ENCODE results near the gene COLQ.
"Not testable (repeated sequence)": the region's sequence is repeated elsewhere in the genome, so short reads cannot be mapped to it uniquely, and the experiment has no call there.

COLQ gene

DNA sequence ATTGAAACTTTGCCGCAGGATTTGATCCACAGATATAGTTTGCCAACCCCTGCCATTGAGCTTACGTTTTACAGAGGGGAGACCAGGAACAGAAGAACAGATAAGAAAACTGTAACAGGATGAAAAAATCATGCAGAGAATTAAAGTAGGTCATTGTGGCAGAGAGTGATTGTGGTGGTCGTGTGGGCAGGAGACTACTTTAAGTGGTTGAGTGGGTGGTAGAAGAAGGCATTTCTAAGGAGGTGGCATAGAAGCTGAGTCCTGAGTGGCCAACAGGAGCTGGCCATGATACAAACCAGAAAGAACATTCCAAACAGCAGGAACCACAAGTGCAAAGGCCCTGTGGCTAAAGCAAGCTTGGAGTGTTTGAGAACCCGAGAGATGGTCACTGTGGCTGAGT, 34.5 kb downstream of the COLQ start:
- DNase-seq, result no peak

DNA sequence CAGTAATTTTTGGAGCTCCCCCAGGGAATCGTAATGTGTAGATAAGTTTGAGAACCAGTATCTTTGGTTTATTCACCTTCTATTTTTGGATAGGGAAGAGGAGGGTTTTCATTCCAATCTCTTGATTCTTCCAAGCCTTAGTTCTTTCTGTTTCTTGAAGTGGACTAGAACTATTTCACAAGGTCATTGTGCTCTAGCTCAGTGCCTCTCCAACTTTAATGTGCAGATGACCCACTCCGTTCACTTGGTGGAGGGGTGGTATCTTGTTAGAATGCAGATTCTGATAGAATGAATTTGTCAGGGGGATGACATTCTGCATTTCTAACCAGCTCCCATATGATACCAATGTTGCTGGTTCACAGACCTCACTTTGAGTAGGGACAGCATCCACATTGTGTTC, 35.5 kb downstream of the COLQ start:
- DNase-seq, result no peak

GRCh38 chr3:15484551-15484950, 37.0 kb downstream of the COLQ start:
- not testable (repeated sequence) for DNase-seq

GRCh38 chr3:15479400-15480224, 41.9 kb downstream of the COLQ start:
- no peak for DNase-seq

DNA sequence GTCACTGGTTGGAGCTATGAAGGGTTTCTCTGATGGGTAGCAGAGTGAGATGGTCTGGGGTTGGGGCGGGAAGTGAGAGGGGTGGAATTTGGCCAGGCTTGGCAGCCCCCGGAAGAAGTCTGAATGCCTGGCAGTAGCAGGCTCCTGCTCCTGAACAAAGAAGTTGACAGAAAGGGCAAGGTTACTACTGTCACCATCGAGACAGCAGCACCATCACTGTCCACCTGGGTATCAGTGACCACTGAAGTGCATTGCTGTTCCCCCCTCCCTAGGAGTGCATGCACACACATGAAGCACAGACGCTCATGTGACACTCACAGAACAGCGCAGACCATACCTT, 42.9 kb downstream of the COLQ start:
- DNase-seq, result no peak

DNA sequence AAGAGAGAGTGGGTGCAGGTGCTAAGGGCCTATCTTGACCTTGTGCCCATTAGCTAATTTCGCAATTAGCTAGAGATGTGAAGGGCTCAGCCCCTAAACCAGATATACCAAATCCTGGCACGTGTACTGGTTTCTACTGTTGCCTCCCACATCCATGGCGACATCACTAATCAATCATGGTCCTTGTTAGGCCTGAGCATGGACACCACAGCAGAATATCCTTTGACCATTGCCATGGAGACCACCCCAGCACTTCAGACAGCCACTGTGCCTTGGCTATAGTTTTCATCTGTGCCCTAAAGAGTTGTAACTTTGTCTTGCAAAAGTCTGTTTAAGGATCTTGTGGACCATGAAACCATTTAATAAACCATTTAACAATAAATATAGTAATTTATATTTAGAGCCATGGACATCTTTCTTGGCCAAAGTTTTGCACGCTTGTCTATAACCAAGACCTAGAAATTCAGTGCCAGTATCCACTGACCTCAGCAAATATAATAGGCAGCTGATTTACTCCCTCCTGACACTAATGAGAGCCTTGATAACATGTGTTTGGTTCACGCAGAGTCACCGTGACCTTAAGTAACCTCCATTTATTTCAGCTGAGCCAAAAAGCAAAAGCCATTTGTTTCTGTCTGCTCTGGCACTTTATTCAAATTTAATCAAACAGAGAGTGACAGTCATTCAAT, 43.4 kb downstream of the COLQ start:
- DNase-seq, result no peak

DNA sequence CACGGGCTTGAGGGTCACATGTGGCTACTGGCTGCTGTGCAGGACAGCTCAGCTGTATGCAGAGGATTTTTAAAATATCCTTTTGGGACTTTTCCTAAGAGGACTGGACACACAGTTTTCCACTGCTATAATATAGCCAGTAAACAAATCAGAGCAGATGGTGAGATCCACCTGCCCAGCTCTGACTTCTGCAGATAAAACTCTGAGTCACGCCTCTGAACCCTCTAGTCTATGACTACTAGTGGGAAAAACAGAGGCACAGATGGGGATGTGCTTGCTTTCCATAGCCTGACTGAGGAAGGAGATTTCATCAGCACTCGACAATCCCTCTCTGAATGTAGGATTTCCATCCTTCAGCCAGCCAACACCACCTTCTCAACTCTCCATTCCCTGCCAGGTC, 45.1 kb downstream of the COLQ start:
- no peak for DNase-seq

- DNase-seq, result no peak
Observed at GRCh38 chr3:15475161-15475560, 46.3 kb downstream of the COLQ start.

DNA sequence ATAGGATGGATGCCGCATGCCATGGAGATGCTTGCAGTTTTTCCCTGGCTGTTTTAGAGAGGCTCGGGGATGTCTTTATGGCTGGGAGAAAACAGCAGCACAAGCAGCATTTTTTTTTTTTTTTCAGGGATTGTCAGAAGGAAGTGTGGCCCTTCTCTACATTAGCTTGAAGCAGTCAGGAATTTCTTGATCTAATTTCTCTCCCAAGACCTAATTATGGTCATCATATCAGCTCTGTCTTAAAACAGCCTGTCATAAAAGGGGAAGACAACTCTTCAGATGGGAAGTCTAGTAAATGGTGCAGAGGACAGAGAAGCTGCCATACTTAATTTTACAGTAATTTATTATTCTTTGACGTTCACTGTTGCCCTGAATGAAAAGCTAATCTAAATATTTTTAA, 49.6 kb downstream of the COLQ start:
- no peak for DNase-seq

DNA sequence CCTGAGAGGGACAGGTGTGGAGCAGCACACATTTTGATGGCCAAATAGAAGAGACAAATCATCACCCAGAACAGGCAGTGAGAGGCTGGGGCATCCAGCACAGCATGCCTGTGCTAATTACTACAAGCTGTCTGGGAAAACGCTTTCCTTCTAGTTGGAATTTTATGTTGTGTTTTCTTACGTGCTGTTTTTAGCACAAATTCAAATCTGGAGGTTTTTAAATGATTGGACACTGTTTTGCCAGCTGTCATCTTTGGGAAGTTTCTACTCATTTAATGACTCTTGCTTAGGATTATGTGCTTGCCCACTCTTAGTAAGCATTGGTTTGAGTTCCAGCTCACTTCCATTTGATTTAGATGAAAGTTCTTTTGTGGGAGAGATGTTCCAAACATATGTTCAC, 50.7 kb downstream of the COLQ start:
- DNase-seq, result no peak

DNA sequence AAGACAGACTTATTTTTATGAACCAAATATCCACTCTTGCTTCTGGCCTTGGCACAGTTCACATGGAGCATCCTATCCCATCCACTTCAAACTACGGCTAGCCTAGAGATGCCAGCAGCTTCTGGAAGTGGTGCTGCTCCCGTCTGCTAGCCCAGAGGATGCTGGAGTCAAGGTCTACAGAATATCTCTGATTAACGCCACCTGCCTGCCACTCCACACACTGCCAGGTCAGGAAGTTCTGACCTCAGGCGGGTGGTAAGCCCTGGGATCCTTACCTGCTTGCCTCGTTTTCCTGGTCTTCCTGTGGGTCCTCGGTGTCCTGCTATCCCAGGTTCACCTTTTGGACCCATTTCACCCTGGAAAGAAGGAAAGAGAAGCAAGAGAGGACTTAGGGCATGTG, 51.2 kb downstream of the COLQ start:
- DNase-seq, result no peak

DNA sequence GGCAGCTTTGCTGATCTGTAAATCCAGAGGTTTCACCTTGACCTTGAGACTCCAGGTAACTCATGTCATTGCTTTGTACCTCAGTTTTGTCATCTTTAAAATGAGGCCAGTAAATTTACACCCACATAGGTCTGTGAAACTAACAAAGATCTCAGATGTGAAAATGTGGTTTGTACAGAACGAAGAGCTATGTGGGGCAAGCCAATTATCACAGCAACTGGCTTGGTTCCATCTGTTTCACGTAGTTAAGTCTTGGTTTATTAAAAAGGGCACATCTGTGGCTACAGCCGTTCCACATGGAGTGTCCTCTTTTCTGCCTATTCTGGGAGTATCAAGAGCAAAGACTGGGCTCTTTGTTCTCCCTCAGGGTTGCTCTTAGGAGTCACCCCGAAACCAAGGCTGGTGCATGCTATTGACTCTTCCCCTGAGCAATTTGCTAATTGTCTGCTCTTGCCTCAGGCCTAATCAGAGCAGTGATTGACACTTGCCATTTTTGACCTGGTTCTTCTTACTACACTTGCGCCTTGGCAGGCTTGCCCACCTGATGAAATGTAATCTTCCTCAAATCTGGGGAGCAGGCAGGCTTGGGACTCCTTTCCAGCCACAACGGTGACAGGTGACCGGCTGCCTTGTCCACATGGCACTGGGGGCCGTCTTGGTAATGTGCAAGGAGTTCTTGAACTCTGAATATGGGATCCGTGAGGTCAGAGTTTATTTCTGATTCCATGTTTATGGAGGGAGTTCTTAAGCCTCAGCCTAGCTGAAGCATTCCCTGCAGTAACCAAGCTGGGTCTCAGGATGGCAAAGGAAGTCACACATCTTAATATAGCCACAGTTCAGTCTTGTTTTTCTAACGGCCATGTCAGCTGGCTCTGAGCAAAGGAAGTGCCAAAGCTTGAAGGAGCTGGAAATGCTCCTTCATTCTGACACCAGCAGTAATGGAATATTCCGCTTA, 54.0 kb downstream of the COLQ start:
- DNase-seq, result no peak

GRCh38 chr3:15465876-15466585, 55.5 kb downstream of the COLQ start:
- DNase-seq, result no peak

- no peak for DNase-seq
Observed at GRCh38 chr3:15462451-15462850, 59.1 kb downstream of the COLQ start.

GRCh38 chr3:15460891-15461531, 60.5 kb downstream of the COLQ start:
- DNase-seq, result no peak

DNA sequence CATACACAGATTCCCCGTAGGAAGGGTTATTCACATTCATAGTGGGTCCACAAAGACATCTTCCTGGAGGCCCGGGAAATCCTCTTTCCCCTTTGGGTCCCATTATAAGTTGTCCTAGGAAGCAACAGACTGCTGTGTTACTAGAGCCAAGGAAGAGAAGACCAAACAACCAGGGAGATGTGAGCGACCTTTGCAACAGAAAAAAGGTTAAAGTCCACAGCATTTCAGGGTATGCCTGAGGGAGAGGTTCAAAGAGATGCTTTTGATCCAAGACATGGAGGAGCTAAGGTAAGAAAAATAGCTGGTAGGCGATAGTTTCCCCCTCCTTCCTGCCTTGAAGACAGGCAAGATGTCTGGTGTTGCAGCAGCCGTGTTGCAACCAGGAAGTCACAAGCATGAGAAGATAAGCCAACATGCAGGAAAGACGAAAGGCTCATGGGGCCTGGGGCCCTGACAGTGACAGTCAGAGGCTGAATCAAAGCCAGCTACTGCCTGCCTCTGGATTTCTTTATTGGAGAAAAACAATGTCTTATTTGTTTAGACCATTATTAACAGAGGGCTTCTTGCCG, 63.2 kb downstream of the COLQ start:
- DNase-seq, result no peak

DNA sequence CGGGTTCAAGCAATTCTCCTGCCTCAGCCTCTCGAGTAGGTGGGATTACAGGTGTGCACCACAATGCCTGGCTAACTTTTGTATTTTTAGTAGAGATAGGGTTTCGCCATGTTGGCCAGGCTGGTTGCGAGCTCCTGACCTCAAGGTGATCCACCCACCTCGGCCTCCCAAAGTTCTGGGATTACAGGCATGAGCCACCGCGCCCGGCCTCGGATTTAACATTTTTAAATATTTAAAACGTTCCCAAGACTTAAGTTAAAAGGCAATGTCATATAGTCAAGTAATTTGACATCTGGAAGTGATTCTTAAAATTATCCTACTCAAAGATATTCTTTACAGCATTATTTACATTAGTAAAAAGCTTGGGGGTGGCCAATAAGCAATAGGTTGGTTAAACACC, 64.6 kb downstream of the COLQ start:
- DNase-seq, result not testable (repeated sequence)

DNA sequence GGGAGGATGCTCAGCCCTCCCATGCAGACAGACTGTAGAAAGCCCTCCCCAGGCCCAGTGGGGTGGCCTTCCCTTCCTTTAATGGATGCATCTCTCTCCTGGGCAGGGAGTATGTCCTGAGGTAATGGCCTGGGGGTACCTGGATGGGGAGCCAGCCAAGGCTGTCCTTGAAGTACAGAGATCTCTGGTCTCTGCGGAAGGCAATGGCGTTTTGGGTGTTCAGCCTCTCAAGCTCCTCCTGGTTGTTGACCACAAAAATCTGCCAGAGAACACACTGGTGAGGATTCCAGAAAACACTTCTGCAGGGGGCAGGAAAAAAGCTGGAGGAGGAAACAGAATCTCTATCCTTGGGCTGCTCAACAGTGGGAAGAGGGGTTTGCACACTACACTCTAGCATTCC, 65.2 kb downstream of the COLQ start:
- no peak for DNase-seq

GRCh38 chr3:15455756-15456155, 65.8 kb downstream of the COLQ start:
- DNase-seq, result no peak

DNA sequence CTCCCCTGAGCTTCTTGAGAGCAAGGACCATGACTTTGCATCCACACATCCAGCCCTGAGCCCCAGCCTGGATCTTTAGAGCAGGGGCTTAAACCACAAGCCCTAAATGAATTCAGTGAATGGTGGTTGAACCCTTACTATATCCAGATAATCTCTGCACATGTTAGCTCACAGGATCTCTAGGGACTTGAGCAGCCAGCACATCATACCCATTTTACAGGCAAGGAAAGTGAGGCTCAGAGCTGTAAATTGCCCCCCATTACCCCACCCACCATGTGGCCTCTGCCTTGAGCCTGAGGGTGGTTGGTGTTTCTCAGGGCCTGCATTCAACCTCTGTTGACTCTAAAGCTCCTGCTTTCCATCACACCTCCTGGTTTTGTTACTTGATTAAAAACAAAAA, 66.5 kb downstream of the COLQ start:
- DNase-seq, result no peak

GRCh38 chr3:15453991-15454625, 67.4 kb downstream of the COLQ start:
- no peak for DNase-seq

Data from T-helper 9 cell (primary cell).